ENCODE data around the gene GZMA.
"Not testable (repeated sequence)": the region's sequence is repeated elsewhere in the genome, so short reads cannot be mapped to it uniquely, and the experiment has no call there.

The GZMA gene

DNA sequence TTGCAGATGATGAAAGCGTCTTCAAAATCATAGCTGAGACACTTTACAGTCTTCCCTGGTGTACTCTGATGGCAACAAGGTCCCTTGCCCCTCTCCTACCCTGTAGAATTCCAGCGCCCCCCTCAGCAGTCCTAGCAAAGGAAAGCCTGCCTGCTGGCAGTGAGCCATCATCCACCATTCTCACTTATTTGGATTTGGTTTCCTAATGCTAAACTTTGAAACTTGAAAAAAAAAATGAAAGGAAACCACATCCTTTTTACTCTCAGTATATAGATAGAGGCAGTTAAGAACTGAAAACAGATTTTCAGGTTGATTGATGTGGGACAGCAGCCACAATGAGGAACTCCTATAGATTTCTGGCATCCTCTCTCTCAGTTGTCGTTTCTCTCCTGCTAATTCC lies at the start of gene GZMA:
TSS of gene GZMA (plus strand) at position 299 of the 400 bp plus-strand sequence. CDS start at position 336, 37 bp downstream.
- H3K4me3 Mint-ChIP-seq = peak within 1 kb of the TSS; percentile 91
- peaks cover 18% of the 10 kb centered on the region for H3K9me3 Mint-ChIP-seq
- peak within 1 kb of the TSS; percentile 89 for H3K27ac Mint-ChIP-seq (ENCODE audit: low read depth)
- H3K27me3 Mint-ChIP-seq = no peaks in the 10 kb centered on the region
- peak; percentile 75 for ATAC-seq (replicated peaks; ENCODE audit: extremely low read depth, poor library complexity, severe bottlenecking)
- peak in 1 of 2 donors; percentile 26 for DNase-seq (ENCODE audit: low spot score in 2 of 2)
- peaks cover 30% of the 10 kb centered on the region for H3K36me3 Mint-ChIP-seq (ENCODE audit: insufficient read depth)
- peaks cover 78% of the 10 kb centered on the region for H3K4me1 Mint-ChIP-seq

DNA sequence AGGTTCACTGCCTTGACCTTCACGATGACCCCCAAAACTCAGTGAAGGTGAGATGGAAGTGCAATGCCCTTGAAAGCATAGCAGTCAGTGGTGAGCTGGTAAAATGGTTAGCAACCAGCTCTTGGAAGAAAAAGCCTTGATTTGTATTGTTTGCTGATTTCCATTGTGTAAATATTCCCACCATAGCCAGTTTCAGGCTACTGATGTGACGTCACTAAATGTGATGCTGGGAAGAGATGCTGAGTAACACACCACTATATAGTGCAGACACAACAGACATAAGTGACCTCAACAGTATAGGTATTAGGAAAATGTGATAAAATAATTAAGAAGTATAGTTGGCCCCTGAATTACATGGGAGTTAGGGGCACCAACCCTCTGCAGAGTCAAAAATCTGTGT lies 47.3 kb upstream of the GZMA start:
- Mint-ChIP-seq H3K36me3 (ENCODE audit: insufficient read depth) (no peaks in the 10 kb centered on the region), H3K4me1 (peaks cover 19% of the 10 kb centered on the region)
- ATAC-seq (replicated peaks; ENCODE audit: extremely low read depth, poor library complexity, severe bottlenecking) = no peak

DNA sequence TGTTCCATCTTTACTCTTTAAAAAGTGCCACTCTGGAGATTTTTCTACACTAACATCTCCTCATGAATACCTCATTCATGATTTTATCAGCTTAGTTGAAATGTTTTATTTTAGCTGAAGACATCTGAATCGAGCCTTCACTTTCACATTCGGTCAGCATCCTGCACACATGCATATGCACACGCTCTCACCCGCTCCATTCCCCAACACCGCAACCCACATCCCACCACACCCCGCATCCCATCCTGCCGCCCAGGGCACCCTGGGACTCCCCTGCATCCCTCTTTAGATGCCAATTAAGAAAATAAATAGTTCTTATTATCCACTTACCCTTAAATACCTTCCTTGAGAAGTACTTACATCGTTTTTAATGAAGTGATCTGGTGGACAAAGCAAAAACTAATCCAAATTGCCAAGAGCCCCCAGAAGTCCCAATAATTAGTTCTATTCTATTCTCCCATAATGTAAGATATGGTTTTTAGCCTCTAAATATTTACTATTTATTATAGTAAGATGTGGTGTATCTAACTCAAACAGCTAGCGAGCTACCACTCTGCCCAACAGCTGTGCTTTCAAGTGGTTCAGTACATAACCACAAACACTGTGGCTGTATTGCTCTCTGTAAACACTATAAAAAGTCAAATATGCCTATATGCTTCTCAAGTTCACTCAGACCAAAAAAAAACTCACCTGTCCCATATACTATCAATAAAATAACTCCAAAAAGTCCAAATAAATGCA lies 40.2 kb upstream of the GZMA start:
- Mint-ChIP-seq H3K27me3 (no peaks in the 10 kb centered on the region), H3K4me3 (peak overlapping the region; percentile 85)

More for the DNA sequence above, 47.3 kb upstream of the GZMA start:
- no peak for DNase-seq (ENCODE audit: low spot score in 2 of 2)
- Mint-ChIP-seq H3K27me3 (no peaks in the 10 kb centered on the region), H3K27ac (ENCODE audit: low read depth) (no peak overlapping the region), H3K9me3 (peaks cover 19% of the 10 kb centered on the region), H3K4me3 (no peak overlapping the region)

DNA sequence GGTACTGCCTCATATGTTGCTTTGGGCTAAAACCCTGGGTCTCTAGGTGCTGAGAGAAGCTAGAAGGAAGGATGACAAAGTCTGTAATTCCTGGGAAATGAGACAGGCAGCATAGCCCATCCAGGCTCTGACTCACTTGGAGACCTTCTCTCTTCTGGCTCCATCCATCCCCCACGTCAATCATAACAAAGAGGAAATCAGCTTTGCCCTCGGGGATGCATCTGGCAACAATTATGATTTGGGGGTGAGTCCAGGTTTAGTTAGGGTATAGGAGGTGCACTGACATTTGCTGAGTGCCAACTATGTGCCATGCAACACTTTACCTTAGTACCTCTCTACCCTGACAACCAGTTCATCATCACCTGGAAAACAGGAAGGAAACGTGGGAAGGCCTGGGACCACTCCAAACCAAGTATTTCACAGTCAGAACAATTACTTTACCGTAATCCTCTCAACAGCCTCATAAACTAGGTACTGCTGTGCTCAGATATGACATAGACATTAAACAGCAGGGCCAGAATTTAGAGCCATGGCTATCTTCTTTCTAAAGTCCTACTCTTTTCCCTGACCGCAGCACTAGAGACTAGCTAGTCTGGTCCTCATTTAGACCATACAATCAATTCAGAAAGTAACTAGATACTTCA lies 39.1 kb upstream of the GZMA start:
- H3K4me1 Mint-ChIP-seq = peaks cover 60% of the 10 kb centered on the region
- DNase-seq (ENCODE audit: low spot score in 2 of 2) (no peak), ATAC-seq (replicated peaks; ENCODE audit: extremely low read depth, poor library complexity, severe bottlenecking) (no peak)
- peak overlapping the region; percentile 85 for H3K4me3 Mint-ChIP-seq
- peak overlapping the region; percentile 10 for H3K27ac Mint-ChIP-seq (ENCODE audit: low read depth)
- H3K9me3 Mint-ChIP-seq = no peaks in the 10 kb centered on the region
- peaks cover 7% of the 10 kb centered on the region for H3K36me3 Mint-ChIP-seq (ENCODE audit: insufficient read depth)
- H3K27me3 Mint-ChIP-seq = no peaks in the 10 kb centered on the region

More for the DNA sequence above, 40.2 kb upstream of the GZMA start:
- peak; percentile 96 for ATAC-seq (replicated peaks; ENCODE audit: extremely low read depth, poor library complexity, severe bottlenecking)
- peak; percentile 15 to 53 for DNase-seq (ENCODE audit: low spot score in 2 of 2)
- Mint-ChIP-seq H3K27ac (ENCODE audit: low read depth) (peak overlapping the region; percentile 93), H3K4me1 (peaks cover 57% of the 10 kb centered on the region), H3K36me3 (ENCODE audit: insufficient read depth) (peaks cover 7% of the 10 kb centered on the region), H3K9me3 (no peaks in the 10 kb centered on the region)

DNA sequence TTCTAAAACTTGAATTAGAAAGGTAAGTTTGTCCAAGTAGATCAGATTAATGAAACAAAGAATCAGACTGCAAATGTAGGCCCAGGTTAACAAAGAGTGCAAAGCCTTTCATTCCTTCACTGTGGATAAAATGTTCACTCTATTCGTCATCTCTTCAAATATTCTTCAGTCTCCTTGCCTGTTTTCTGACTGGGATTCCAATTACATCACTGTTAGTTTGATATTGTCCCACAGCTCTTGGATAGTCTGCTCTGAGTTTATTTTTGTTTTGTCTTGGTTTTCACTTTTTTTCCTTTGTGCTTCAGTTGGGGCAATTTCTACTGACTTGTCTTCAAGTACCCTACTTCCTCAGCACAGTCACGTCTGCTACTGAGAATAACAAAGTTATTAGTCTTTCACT lies 38.5 kb upstream of the GZMA start:
- Mint-ChIP-seq H3K9me3 (no peaks in the 10 kb centered on the region), H3K4me1 (peaks cover 60% of the 10 kb centered on the region), H3K4me3 (peak overlapping the region; percentile 40), H3K27me3 (no peaks in the 10 kb centered on the region), H3K36me3 (ENCODE audit: insufficient read depth) (peaks cover 7% of the 10 kb centered on the region), H3K27ac (ENCODE audit: low read depth) (peak overlapping the region; percentile 10)
- no peak for DNase-seq (ENCODE audit: low spot score in 2 of 2)
- ATAC-seq (replicated peaks; ENCODE audit: extremely low read depth, poor library complexity, severe bottlenecking) = no peak

DNA sequence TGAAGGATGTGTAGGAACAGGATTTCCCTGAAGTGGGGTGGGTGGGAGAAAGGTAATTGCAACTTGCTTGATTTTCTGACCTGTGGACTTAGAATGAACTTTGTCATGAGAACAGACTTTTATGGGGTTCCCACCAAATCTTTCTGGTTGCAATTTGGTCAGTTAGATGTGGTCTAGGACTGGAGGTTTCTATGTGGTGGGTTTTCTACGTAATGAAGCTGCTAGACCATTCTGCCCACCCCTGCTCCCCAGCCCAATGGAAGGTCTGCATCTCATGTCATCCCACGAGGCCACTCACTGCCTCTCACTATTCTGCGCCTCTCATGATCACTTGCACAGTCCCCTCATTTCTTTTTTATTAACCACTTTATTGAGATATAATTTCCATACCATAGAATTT lies 37.9 kb upstream of the GZMA start:
- Mint-ChIP-seq H3K27ac (ENCODE audit: low read depth) (peak overlapping the region; percentile 10), H3K4me3 (no peak overlapping the region), H3K36me3 (ENCODE audit: insufficient read depth) (peaks cover 9% of the 10 kb centered on the region), H3K4me1 (peaks cover 64% of the 10 kb centered on the region), H3K27me3 (no peaks in the 10 kb centered on the region), H3K9me3 (no peaks in the 10 kb centered on the region)
- ATAC-seq (replicated peaks; ENCODE audit: extremely low read depth, poor library complexity, severe bottlenecking) (no peak), DNase-seq (ENCODE audit: low spot score in 2 of 2) (no peak)

DNA sequence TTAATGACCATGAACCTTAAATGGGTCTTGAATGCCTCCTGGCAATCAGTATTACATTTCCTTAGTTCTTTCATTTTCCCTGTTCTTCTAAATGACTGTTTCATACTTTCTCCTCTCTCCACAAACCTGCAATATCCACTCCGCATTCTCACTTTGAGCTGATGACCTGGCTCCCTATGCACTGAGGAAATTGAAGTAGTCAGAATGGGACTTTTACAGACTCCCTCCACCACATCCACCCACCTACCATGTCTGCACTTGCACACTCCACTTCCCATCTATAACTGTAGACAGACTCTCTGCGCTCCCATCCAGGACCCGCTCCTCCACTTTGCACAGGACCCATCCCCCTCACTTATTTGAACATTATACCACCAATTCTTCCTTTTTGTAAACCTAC lies 36.2 kb upstream of the GZMA start:
- peaks cover 10% of the 10 kb centered on the region for H3K36me3 Mint-ChIP-seq (ENCODE audit: insufficient read depth)
- H3K4me1 Mint-ChIP-seq = peaks cover 61% of the 10 kb centered on the region
- ATAC-seq (replicated peaks; ENCODE audit: extremely low read depth, poor library complexity, severe bottlenecking) = no peak
- H3K9me3 Mint-ChIP-seq = no peaks in the 10 kb centered on the region
- H3K27ac Mint-ChIP-seq (ENCODE audit: low read depth) = no peak overlapping the region
- DNase-seq (ENCODE audit: low spot score in 2 of 2) = no peak
- H3K27me3 Mint-ChIP-seq = no peaks in the 10 kb centered on the region
- no peak overlapping the region for H3K4me3 Mint-ChIP-seq

DNA sequence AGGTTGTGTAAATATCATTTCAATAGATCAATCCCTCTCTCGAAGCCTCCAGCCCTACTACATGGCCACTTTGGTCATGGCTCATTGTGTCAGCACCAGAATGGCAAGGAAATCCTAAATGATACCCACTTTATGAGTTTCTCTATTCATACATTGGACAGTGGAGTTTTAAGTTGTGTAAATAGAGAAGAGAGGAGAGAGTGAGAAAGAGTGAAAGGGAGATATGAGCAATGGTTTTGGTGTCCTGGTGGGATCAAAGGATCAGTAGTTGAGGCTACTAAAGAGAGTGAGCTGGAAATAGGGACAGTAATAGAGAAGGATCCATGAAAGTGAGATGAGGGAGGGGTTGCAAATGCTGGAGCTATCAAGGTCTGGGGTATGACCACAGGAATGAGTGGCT lies 31.5 kb upstream of the GZMA start:
- Mint-ChIP-seq H3K9me3 (no peaks in the 10 kb centered on the region), H3K4me1 (peaks cover 55% of the 10 kb centered on the region), H3K4me3 (no peak overlapping the region), H3K27ac (ENCODE audit: low read depth) (no peak overlapping the region), H3K36me3 (ENCODE audit: insufficient read depth) (peaks cover 3% of the 10 kb centered on the region), H3K27me3 (no peaks in the 10 kb centered on the region)
- ATAC-seq (replicated peaks; ENCODE audit: extremely low read depth, poor library complexity, severe bottlenecking) = no peak
- DNase-seq (ENCODE audit: low spot score in 2 of 2) = no peak

DNA sequence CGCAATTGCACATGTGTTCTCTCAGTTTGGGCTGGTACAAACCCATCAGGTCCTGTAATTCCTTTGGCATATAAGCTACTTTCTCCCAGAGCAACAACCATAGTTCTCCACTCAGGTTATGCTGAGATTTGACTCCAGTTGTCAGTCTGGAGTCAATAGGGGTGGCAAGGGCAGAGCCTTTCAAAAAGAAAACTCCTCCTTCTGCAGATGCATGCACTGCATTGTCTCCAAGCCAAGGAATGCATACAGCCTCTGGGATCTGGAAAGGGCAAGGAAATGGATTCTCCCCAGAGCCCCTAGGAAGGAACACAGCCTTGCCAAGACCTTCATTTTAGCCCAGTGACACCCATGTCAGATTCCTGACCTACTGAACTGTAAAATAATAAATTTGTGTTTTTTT lies 31.0 kb upstream of the GZMA start:
- H3K4me3 Mint-ChIP-seq = no peak overlapping the region
- peaks cover 50% of the 10 kb centered on the region for H3K4me1 Mint-ChIP-seq

DNA sequence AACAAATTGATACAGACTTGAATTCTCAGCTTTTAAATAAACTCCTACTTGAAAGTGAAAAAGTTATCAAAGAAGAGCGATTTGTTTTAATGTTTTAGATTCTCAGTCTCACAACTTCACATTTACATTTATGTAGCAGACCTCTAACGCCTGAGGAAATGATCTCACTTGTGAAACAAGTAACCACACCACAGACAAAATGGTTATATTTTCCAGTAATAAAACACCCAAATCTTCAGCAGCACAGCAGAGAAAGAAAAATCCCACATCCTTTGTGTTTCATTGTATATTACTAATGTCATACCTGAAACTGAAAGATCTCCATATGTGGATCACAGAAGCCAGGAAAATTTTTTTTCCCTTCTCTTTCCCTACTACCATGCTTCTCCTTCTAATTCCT lies 29.8 kb upstream of the GZMA start:
- Mint-ChIP-seq H3K9me3 (no peaks in the 10 kb centered on the region), H3K4me3 (peak overlapping the region; percentile 53), H3K27ac (ENCODE audit: low read depth) (peak overlapping the region; percentile 93), H3K4me1 (peaks cover 39% of the 10 kb centered on the region), H3K36me3 (ENCODE audit: insufficient read depth) (peaks cover 3% of the 10 kb centered on the region), H3K27me3 (no peaks in the 10 kb centered on the region)
- ATAC-seq (replicated peaks; ENCODE audit: extremely low read depth, poor library complexity, severe bottlenecking) (peak; percentile 94), DNase-seq (ENCODE audit: low spot score in 2 of 2) (no peak)

More for the DNA sequence above, 31.0 kb upstream of the GZMA start:
- DNase-seq (ENCODE audit: low spot score in 2 of 2) (no peak), ATAC-seq (replicated peaks; ENCODE audit: extremely low read depth, poor library complexity, severe bottlenecking) (no peak)
- Mint-ChIP-seq H3K9me3 (no peaks in the 10 kb centered on the region), H3K27me3 (no peaks in the 10 kb centered on the region), H3K36me3 (ENCODE audit: insufficient read depth) (peaks cover 3% of the 10 kb centered on the region), H3K27ac (ENCODE audit: low read depth) (no peak overlapping the region)

DNA sequence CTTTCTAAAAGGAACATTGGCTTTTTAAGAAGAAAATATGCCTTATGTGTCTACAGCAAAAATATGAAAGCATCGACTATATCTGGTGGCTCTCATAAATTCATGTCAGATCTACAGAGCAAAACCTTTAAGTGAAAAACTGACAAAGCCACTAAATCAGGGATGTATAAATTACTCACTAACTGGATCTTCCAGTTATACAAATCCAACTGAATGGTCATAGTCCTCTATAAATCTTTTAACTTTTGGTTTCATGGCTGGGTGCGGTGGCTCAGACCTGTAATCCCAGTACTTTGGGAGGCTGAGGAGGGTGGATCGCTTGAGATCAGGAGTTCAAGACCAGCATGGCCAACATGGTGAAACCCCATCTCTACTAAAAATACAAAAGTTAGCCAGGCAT lies 29.2 kb upstream of the GZMA start:
- ATAC-seq (replicated peaks; ENCODE audit: extremely low read depth, poor library complexity, severe bottlenecking) (no peak), DNase-seq (ENCODE audit: low spot score in 2 of 2) (no peak)
- Mint-ChIP-seq H3K9me3 (no peaks in the 10 kb centered on the region), H3K36me3 (ENCODE audit: insufficient read depth) (peaks cover 3% of the 10 kb centered on the region), H3K27me3 (no peaks in the 10 kb centered on the region), H3K4me3 (peak overlapping the region; percentile 53), H3K27ac (ENCODE audit: low read depth) (peak overlapping the region; percentile 93), H3K4me1 (peaks cover 42% of the 10 kb centered on the region)

DNA sequence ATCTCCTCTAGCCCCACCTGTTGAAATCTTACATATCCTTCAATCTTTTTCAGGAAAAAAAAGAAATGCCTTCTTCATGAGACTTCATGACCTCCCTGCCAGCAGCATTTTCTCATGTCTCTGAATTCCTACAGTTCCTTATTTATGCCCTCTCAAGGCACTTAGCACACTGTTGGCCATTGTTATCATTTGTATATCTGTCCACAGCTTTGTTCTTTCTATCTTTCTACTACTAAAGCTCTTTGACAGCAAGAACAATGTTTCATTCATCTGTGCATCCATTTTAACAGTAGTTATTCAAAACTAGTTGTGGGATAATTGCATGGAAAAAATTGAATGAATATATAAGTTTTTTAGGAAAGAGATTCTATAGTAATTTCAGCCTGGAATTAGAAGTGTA lies 20.9 kb upstream of the GZMA start:
- H3K4me3 Mint-ChIP-seq = no peak overlapping the region
- peaks cover 14% of the 10 kb centered on the region for H3K4me1 Mint-ChIP-seq
- peaks cover 13% of the 10 kb centered on the region for H3K9me3 Mint-ChIP-seq
- no peak overlapping the region for H3K27ac Mint-ChIP-seq (ENCODE audit: low read depth)
- ATAC-seq (replicated peaks; ENCODE audit: extremely low read depth, poor library complexity, severe bottlenecking) (no peak), DNase-seq (ENCODE audit: low spot score in 2 of 2) (no peak)
- H3K36me3 Mint-ChIP-seq (ENCODE audit: insufficient read depth) = no peaks in the 10 kb centered on the region
- no peaks in the 10 kb centered on the region for H3K27me3 Mint-ChIP-seq

DNA sequence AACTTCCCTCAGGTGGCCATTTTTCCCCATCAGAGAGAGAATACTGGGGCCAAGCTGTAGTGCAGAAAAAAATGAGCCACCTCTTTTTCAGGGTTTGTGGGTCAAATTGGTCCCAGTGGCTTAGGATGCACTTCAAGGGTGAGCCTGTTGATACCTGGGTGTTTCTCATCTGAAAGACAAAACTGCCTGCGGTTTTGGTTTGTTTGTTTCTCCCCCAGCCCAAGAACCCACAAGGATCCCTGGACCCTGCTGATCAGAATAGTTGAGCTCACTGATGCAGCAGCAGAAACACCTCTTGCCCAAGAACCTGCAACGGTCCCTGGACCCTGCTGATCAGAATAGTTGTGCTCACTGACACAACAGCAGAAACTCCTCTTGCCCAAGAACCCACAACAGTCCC lies 13.1 kb upstream of the GZMA start:
- H3K27me3 Mint-ChIP-seq; H3K4me3 Mint-ChIP-seq; H3K36me3 Mint-ChIP-seq (ENCODE audit: insufficient read depth); ATAC-seq (replicated peaks; ENCODE audit: extremely low read depth, poor library complexity, severe bottlenecking); DNase-seq (ENCODE audit: low spot score in 2 of 2); H3K27ac Mint-ChIP-seq (ENCODE audit: low read depth); H3K9me3 Mint-ChIP-seq: not testable (repeated sequence)
- H3K4me1 Mint-ChIP-seq = peaks cover 18% of the 10 kb centered on the region
